T47D (cell line): ENCODE measurements around the gene TSEN54.
"Not testable (repeated sequence)": the region's sequence is repeated elsewhere in the genome, so short reads cannot be mapped to it uniquely, and the experiment has no call there.

Experiments used
- DNase-seq, 2 experiments: peaks; one replicate each; pipeline versions ENCODE4 v3.0.0 to v3.0.0-alpha.2; 2011 to 2012; ENCODE audit warnings: low read depth in 1 of 2, low spot score in 1 of 2
- JUND ChIP-seq: IDR thresholded peaks from 2 replicates; pipeline ENCODE4 v1.6.1; 2012; ENCODE audit warnings: low read depth
- in situ Hi-C: cut with HindIII; loops from 2 replicates; pipeline ENCODE4 v1.10.0; 2016; ENCODE audit warnings: low sequenced_read_pairs, low pct_unique_long_range_greater_than_20kb

The TSEN54 gene

DNA sequence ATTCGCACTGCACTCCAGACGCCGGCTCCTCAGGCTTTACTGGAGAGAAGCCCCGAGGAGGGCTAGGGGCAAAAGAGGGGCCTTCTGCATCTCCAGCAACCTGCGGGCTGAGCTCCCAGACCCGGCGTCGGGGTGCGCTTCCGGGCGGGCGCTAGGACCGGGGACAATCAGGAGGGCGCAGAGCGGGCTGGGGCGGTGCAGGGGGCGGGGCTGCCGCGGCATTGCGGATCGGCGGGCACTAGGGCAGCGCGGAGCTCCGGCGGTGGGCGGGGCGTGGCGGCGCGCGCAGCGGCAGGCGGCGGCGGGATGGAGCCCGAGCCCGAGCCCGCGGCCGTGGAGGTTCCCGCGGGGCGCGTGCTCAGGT lies at the start of gene TSEN54:
TSEN54 (plus strand) TSS at position 274 of the 364 bp plus-strand sequence; CDS start at position 307, 33 bp downstream.
- peak; percentile 95 to 98 for DNase-seq
- TF ChIP-seq JUND, result no peak
- in situ Hi-C loops, result no loop called here

DNA sequence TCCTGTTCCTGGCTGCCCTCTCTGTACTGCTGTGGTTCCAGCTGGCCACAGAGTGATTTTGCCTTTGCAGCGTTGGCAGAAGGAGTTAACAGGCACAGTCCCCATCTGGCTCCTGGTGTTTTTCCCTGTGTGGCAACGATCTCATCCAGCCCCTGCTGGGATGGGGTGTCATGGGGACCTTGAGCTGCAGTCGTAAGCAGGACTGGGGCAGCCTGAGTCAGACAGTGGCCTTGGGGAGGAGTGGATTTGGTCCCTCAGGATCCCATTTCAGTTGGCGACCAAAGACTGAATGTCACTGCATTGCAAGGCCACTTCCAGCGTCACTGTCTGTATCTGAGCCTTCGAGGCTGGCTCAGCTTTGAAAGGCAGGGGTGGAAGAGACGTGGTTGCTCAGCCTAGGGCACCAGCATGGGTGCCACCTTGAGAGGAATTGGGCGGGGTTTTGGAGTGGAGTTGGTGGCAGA lies 48.0 kb upstream of the TSEN54 start:
- in situ Hi-C loops, result no loop called here
- no peak for DNase-seq
- no peak for TF ChIP-seq JUND

DNA sequence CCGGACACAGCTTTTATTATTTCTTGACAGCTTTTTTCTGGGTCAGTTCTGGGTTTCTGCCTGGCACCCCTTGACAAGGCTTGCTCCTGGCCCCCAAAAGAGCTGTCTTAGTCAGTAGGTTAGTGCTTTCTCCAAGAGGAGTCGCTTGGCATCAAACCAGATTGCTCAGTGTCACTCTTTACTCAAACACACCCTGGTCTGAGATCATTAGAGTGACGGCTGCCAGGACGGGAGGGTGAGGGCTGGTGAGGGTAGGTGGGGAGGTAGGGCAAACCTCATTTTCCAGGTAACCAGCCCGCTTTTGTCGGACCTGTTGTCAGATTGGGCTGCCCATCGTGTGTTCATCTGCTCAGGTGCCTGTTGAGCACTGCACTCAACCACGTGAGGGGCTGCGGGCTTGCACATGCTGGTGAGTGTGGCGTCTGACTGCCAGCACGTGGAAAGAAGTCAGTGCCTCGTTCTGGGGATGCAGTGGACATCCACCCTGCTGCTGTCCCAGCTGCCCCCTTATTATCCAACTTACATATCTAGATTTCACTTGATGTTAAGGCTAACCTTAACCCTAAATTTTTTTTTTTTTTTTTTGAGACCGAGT lies 47.5 kb upstream of the TSEN54 start:
- TF ChIP-seq JUND, result no peak
- in situ Hi-C loops, result no loop called here

DNA sequence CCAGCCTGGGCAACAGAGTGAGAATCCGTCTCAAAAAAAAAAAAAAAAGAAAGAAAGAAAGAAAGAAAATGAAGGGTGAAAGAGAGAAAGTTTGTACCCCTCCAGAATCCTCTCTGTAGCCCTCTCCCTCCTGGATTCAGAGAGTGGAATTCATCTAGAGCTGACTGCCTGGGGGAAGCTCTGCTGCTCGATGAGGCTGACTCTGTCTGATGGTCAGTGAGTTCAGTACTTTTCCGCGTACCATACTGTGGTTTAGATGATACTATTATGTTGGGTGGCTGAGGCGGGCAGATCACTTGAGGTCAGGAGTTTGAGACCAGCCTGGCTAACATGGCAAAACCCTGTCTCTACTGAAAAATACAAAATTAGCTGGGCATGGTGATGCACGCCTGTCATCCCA lies 45.1 kb upstream of the TSEN54 start:
- in situ Hi-C loops, result no loop called here
- peak in 1 of 2 experiments; percentile 12 for DNase-seq
- no peak for TF ChIP-seq JUND

More for the DNA sequence above, 47.5 kb upstream of the TSEN54 start:
- DNase-seq, result no peak

DNA sequence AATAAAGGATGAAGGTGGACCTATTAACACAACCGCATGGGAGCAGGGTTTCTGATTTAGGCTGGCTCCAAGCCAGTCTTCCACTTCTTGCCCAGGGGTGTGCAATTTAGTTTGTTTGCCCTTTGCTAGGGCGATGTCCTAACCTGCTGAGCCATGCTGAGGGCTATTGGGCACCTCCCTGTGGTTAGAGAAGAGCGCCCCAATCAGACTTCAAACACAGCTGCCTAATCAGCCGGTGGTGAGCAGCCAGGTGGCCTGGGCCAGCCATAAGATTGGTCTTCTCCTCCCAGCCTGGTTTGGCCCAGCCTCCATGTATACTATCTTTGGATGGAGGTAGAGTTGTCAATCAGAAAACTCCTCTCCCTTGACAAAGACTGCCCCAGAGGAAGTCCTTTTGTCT lies 44.2 kb upstream of the TSEN54 start:
- in situ Hi-C loops, result no loop called here

DNA sequence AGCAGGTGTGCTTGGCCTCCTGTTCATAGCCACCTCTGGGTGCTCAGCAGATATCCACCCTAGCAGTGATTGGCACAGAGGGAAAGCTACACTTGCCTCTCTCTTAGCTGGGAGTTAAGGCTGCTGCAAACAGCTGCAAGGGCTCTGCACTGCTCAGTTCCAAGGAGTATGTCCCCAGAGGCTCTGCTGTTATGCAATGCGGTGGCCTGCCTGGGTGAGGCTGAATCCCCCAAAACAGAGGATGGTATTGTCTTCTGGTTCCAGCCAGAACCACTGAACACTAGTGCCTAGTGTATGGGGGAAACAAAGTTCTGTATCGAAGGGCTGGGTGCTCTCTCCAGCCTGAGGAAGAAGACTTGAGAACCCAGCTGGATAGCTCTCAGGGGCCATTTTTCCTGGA lies 43.1 kb upstream of the TSEN54 start:
- in situ Hi-C loops, result no loop called here
- TF ChIP-seq JUND, result no peak
- no peak for DNase-seq

More for the DNA sequence above, 44.2 kb upstream of the TSEN54 start:
- no peak for TF ChIP-seq JUND
- peak in 1 of 2 experiments; percentile 74 for DNase-seq

DNA sequence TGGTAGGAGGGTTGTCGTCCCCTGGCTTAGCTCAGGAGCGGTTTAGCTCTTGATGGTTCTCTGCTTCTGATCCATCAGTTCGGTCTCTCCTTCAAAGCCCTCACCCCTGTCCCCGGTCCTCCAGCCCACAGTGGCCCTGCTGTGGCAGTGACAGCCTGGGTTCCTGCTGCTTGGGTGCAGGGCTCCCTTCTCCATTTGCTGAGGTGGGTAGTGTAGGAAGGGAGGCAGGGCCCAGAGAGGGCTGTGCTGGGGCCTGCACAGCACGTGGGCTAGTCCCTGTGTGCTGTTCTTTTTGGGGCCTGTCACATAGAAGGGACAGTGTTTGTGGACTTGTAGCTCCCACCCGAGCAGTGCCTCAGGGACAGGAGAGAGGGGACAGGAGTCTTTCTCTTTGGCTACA lies 41.6 kb upstream of the TSEN54 start:
- TF ChIP-seq JUND, result no peak
- no peak for DNase-seq
- in situ Hi-C loops, result no loop called here

DNA sequence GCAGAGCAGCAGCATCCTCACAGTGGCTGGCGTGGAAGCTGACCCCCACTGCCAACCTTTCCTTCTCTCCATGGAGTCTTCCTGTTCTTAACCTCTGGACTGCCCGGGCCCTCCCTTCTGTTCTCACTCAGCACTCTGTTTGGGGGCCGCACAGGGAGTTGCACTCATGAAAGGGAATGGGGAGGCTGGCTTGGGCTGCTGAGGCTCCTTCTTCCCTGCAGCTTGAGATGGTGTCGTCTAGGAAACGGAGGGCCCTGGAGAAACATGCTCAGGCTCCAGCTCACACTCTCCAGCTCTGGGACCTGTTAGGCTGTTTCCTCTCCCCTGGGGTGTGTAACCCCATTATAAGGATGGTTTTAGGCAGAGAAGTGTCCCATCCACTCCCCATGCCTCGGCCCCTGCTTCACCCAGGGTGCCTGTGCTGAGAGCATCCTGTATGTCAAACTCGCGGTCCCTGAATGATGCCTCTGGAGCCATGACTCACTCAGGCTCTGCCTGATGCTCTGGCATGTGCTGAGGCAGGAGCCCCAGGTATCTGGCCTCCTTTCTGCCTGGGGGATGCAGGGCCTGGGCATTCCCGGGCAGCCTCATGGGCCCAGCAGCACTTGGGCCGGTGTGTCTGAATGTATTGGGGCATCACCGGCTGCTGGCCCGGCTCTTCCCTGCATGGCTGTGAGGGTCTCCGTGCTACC lies 41.0 kb upstream of the TSEN54 start:
- no peak for DNase-seq
- in situ Hi-C loops, result no loop called here
- TF ChIP-seq JUND, result no peak

DNA sequence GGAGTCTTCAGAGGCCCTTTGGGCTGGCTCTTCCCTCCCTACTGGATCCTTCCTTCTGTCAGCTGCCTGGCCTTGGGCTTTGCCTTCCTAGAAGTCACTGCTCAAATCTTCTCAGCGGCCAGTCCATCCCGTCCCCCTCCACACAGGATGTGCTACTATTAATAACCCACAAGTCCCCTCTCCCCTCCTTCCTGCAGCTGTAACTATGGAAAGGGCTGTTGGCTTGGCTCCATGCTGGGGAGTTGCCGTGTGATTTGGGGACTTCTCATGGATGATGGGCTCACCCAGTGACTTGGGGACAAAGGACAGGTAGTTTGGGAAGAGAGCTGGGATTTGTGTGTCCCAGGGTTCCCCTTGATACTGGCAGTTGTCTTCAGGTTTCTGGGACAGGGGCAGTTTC lies 40.5 kb upstream of the TSEN54 start:
- in situ Hi-C loops, result no loop called here
- TF ChIP-seq JUND, result no peak
- no peak for DNase-seq

DNA sequence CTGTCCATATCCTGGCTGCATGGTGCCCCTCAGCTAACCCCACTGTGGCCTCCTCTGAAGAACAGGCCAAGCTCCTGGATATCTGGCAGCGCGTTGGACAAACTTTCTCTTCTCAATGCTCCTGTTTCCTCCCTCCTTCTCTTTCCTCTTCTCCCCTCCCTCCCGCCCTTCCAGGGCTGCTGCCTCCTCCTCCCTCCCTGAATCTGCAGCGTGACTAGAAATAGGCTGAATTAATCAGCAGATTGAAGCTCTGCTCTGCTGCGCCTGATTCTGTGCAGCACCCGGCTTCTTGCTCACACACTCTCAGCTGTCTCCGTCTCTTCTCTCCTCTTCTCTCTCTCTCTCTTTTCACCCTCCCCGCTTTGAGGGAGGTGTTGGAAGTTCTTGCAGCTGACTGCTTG lies 40.1 kb upstream of the TSEN54 start:
- TF ChIP-seq JUND, result no peak
- no peak for DNase-seq
- in situ Hi-C loops, result no loop called here

DNA sequence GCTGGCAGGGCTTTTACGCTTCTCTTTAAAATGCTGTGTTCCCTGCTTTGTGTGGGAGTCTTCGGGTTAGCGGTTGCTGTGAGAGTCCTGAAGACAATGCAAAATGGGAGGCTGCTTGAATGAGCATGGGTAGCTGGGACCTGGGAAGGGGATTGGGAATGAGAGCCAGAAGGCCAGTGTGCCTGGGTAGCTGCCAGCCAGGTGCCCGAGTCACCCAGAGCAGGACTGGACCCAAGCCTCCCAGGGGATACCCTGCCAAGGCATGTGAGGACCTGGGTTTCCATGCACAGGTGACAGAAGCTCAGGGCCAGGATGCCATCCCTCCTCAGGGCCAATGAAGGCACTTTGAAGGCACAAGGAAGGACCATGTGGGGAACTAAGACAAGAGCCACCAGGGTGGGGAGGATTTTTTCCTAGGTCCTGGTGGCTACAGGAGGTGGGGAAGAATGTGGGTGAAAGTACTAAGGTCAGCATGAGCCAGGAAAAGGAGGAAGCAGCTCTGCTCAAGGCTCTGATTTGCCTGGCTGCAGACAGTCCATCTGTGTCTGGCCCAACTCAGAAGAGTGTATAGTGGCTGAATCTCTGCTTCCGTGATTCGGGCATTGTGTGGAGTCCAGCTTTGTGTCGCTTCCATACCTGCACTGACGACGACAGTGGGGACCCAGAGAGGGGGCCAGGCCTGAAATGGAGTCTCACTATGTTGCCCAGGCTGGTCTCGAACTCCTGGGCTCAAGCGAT lies 39.4 kb upstream of the TSEN54 start:
- no peak for DNase-seq
- TF ChIP-seq JUND, result no peak
- in situ Hi-C loops, result no loop called here

DNA sequence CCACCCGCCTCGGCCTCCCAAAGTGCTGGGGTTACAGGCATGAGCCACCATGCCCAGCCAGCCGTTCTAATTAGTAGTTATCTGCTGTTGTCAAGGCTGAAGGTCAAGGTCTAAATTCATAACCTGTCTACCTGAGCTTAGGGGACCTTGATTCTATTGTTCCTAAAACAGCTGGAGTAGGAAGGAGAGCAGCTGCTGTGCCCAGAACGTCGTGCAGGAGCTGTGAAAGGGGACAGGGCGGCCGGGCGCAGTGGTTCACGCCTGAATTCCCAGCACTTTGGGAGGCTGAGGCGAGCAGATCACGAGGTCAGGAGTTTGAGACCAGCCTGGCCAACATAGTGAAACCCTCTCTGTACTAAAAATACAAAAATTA lies 38.9 kb upstream of the TSEN54 start:
- in situ Hi-C loops, DNase-seq: not testable (repeated sequence)

DNA sequence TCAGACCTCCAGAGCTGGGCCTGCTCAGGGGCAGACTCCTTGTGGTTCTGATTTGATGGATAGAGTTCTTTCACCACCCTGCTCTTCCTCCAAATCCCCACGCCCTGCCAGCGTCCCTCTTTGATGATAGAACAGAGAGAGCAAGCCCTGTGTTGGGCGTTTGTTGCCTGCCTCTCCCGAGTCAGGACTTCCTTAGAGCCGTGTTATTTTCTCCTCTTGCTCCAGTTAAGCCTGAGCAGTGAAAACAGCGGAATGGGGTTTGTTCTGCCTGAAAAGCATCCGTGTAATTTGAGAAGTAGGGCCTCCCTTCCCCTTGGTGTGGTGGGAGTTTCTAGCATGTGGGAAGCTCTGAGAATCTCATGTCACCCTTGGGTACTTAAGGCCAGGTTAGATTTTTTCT lies 37.8 kb upstream of the TSEN54 start:
- in situ Hi-C loops, result no loop called here
- TF ChIP-seq JUND, result no peak
- DNase-seq, result no peak
